HG03135 (cell line): Measurements from ENCODE around the gene HLA-DOB.

Experiments used
- ATAC-seq: cut with Tn5 transposase; IDR thresholded peaks from one replicate; pipeline ENCODE4 v1.9.1; 2021; ENCODE audit warnings: mild to moderate bottlenecking, moderate library complexity; ENCODE audit not compliant: unreplicated experiment

The HLA-DOB gene

DNA sequence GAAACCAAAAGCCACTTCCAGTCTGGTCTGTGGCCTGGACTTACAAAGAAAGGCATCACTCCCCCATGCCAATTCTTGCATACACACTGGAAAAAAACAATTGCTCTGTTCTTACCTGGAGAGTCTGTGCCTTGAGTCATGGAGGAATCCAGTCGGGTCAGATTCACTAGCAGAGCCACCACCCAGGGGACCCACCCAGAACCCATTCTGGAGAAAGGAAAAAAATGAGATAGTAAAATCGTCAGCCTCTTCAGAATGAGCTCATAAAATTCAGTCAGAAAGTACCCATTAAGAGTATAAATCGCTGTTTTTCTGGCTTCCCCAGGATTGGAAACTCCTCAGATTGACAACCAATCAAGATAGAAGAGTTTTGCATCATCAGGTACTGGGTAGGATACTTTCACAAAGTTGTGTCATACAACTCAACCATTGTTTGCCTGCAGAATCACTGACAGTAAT lies at the start of gene HLA-DOB:
TSS of gene HLA-DOB (minus strand) at position 257 of the 459 bp plus-strand sequence. CDS start at position 206, 51 bp downstream.
- peak; percentile 54 for ATAC-seq

DNA sequence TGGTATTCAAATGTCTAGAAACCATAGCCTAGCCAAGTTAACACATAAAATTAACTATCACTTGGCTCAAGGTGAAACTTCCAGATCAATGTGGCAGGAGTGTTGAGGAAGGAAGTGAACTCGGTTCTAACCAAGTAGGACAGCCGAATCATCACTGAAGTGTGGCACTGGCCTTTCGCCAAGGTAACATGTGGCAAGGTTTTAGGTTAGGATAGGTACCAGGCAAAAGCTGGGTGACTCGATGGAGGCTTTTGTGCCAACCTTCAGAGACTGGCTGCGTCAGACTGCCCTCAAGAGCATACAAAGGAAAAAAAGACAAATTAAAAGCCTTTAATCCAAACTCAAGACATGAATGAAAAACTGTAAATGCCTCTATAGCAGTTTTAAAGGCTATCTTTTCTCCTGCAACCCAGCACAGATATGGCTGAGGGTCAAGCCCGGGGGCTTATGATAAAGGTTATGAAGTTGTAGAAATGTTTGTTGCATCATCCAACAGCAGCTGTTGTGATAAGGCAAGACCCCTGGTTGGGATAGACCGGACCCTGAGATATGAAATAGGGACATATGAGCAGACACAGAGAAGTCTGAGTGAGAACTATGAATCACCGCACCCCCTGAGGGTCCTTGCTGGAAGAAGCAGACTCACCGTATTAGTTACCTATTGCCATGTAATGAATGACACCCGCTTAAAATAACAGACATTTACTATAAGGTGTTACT lies 49.1 kb upstream of the HLA-DOB start:
- ATAC-seq = no peak

- ATAC-seq = no peak
Observed at GRCh38 chr6:32862725-32863124, 45.9 kb upstream of the HLA-DOB start.

DNA sequence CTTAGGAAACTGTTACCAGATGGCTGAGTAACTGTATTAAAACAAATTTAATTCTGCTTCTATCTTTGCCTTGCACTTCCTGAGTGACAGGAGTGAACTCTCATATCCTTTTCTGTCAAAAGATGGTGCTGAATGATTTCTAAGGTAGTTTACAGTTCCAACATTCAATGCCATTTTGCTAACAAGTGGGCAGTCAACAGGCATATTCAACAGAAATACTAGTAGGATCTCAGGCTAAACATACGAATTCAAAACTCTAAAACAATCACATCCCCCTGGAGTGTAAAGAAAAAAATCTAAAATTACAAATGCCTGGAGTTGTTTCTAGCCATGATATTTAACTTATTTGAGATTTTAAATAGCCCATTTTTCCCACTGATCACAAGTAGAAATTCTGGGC lies 43.9 kb upstream of the HLA-DOB start:
- no peak for ATAC-seq

DNA sequence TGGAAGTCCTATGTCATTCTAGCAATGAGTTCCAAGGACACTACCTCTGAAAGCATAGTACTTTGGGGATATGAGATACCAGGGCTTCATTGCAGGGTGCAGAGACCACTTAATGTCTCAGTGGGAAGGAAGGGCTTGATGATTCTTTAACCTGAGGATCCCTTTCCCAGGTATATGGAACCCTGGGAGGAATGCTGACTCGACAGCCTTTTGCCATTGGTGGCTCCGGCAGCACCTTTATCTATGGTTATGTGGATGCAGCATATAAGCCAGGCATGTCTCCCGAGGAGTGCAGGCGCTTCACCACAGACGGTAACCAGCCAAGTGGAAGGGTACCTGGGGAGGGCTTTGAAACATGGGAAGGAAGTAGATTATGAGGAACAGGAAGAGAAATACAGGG lies 41.4 kb upstream of the HLA-DOB start:
- ATAC-seq = no peak

DNA sequence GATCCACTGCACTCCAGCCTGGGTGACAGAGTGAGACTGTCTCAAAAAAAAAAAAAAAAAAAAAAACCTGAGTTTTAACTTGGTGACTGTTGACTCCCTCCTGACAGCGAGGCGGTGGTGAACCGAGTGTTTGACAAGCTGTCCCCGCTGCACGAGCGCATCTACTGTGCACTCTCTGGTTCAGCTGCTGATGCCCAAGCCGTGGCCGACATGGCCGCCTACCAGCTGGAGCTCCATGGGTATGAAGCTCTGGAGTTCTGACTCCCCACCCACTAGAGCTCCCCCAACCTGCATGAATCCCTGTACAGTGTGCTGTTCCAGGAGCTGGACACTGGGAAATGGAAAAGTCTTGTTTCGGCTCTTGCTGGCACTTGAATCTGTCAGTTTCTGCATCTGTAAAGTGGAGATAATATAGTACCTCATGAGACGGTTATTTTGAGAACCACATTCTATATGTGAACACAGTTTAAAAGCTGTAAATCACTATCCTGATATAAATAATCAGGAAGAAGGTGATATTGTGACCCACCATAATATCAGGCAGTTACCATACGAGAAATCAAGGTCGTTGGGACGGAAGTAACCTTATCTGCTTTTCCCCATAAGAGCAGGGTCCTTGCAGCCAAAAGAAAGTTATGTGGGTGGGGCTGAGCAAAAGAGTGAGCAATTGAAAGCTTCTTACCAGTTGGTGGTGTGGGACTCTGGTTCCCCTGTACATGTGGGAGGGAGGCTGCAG lies 40.5 kb upstream of the HLA-DOB start:
- ATAC-seq = no peak

DNA sequence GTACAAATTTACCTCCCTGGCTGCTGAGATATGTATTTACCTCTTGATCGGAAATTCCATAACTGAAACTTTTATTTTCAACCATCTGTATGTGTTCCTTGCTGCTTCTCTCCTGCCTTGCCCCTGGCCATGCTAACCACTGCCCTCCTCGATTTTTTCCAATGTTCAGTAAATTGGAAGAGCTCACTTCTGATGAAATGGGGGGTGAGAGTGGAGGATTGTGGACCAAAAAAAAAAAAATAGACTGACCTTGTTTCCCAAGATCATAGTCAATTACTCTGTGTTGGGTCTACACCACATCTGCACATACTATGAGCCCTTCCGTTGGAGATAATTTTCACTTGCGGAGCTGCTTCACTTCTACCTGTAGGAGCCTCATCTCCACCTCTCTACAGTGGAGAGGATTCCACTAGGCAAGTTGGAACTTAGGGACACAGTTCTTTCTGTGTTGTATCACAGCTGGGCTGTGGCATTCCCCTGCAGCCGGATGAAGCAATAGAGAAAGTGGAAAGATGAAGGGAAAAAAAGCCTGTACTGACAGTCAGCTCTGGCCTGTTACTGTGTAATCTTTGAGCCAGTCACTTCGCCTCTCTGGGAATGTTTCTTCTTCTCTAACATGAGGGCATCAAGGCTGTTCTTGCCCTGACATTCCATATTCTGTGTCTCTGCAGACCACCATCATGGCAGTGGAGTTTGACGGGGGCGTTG lies 38.8 kb upstream of the HLA-DOB start:
- no peak for ATAC-seq

DNA sequence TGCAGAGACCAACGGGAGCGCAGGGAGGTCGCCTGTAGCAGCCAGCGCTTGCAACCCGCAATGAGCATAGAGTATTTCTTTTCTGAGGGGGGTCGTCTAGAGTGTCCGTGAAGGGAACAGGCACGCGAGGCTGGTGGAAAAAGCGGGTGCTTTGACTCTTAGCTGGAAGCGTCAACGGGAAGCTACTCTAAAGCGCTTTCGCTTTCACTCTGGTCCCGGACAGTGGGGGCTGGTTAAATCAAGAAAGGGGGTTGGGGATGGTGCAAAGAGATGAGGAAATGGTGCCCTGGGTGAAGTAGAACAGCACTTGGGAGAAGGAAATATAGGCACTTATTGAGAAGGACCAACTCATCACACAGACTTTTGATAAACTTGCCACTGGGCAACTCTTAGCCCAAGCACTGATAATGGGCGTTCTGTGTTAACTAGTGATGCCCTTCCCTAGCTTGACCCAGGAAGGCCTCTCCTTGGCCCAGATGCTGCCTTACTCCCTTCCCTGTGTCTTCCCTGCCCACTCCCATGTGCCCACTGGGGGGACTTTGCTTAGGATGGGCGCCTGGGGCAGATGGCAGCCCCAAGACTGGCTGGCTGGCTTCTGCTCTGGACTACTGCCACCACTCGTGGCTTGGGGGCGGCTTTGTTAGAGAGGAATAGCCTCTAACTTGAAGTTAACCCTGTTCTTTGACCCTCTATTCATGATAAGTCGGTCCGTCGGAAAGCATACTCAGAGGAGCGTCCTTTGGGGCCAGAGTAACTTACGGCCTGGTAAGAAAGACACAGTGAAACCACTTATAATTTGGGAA lies 37.8 kb upstream of the HLA-DOB start:
- ATAC-seq = peak; percentile 26

GRCh38 chr6:32853541-32854375 lies 37.0 kb upstream of the HLA-DOB start, which contains the start of the genes PSMB9 and TAP1:
Gene PSMB9 (plus strand): TSS chr6:32854192. CDS start chr6:32854230, 38 bp downstream.
Gene TAP1 (minus strand): TSS chr6:32853704. CDS start chr6:32853636, 68 bp downstream.
- peak; percentile 83 for ATAC-seq

GRCh38 chr6:32852844-32853540 lies 36.2 kb upstream of the HLA-DOB start:
- ATAC-seq = peak; percentile 20

GRCh38 chr6:32852018-32852843 lies 35.4 kb upstream of the HLA-DOB start:
- ATAC-seq = no peak

- no peak for ATAC-seq
Observed at GRCh38 chr6:32851025-32851424, 34.2 kb upstream of the HLA-DOB start.

DNA sequence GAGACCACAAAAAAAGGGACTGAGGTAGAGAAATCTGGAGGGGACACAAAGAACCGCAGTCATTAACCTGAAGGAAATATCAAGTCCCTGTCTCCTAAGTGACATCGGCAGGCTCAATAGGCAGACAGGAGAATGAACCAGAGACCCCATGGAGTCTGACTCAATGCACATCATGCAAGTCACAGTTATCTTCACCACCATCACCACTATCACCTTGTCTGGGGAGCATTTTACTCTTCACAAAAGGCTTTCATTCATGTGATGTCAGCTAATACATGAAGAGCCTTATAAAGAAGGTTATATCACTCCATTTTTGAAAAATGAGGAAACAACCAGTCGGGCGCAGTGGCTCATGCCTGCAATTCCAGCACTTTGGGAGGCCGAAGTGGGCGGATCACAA lies 32.3 kb upstream of the HLA-DOB start:
- no peak for ATAC-seq

- no peak for ATAC-seq
Observed at GRCh38 chr6:32847795-32848194, 31.0 kb upstream of the HLA-DOB start.

- no peak for ATAC-seq
Observed at GRCh38 chr6:32847004-32847403, 30.2 kb upstream of the HLA-DOB start.

DNA sequence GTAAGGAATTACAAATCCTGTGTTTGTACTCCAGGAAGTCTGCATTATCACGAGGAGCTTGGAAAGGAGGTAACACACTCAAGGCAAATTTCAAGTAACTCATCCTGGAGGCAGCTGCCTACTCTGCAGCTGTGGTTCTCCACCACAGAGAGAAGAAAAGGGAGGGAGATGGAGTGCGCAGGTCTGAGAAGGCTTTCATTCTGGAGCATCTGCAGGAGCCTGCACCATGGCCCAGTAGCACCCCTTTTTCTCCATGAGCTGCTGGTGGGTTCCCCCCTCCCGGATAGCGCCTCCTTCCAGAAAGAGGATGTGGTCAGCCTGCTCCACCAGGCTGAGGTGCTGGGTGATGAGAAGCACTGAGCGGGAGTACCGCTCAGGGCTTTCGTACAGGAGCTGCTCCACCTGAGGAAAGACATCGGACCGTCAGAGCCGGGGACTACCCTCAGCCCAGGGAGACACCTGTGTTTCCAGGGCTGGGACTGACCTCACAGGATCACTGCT lies 28.6 kb upstream of the HLA-DOB start:
- ATAC-seq = no peak

- no peak for ATAC-seq
Observed at GRCh38 chr6:32844839-32845383, 28.1 kb upstream of the HLA-DOB start.
